ENCODE measurements around the gene ARHGAP9.
"Not testable (repeated sequence)": the region's sequence is repeated elsewhere in the genome, so short reads cannot be mapped to it uniquely, and the experiment has no call there.

DNA sequence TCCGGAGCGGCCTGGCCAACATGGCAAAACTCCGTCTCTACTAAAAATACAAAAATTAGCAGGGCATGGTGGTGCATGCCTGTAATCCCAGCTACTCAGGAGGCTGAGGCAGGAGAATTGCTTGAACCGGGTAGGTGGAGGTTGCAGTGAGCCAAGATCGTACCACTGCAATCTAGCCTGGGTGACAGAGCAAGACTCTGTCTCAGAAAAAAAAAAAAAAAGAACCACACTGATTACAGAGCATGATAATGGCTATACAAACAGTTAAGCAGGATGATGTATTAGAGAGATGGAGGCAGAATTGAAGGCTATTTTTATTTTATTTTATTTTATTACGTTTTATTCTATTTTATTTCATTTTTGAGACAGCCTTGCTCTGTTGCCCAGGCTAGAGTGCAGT is 35.3 kb downstream of the ARHGAP9 start:
- TF ChIP-seq POLR2A (IDR thresholded peaks at IDR 0.05) = not testable (repeated sequence)
- TF ChIP-seq, protein P1, sequence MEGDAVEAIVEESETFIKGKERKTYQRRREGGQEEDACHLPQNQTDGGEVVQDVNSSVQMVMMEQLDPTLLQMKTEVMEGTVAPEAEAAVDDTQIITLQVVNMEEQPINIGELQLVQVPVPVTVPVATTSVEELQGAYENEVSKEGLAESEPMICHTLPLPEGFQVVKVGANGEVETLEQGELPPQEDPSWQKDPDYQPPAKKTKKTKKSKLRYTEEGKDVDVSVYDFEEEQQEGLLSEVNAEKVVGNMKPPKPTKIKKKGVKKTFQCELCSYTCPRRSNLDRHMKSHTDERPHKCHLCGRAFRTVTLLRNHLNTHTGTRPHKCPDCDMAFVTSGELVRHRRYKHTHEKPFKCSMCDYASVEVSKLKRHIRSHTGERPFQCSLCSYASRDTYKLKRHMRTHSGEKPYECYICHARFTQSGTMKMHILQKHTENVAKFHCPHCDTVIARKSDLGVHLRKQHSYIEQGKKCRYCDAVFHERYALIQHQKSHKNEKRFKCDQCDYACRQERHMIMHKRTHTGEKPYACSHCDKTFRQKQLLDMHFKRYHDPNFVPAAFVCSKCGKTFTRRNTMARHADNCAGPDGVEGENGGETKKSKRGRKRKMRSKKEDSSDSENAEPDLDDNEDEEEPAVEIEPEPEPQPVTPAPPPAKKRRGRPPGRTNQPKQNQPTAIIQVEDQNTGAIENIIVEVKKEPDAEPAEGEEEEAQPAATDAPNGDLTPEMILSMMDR (IDR thresholded peaks at IDR 0.05) = not testable (repeated sequence)

Data from suprapubic skin (tissue), 3 donors.